ENCODE data around the gene TREML4. TPM values are rescaled to one million over a fixed set of nuclear protein-coding genes. Genes with fewer than 3 reads are reported as not detected.

Gene TREML4
- total and polyA plus RNA-seq, 8 donors: not detected

DNA sequence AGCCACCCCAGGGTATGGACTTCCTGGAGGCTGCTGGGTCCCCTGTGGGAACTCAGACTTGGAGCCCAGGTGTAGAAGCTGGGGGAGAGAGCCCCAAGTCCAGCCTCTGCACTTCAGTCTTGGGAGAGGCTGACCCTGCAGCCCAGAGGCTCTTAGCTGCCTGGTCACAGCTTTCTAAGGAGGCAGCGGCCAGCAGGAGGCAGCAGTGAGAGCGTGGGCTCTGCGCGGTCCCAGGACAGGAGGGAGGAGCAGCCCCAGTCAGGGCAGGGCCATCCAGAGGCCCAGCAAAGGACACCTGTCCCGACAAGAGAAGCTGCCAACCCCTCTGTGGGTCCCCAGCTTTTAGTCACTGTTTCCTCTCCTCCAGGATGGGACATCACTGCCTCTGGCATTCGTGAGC, 36.6 kb upstream of the TREML4 start:
- intact Hi-C loops (cut with DNase I): no loop called here
- Histone ChIP-seq H3K4me3 (no peak overlapping the region), H3K9me3 (no peaks in the 10 kb centered on the region), H3K4me1 (no peaks in the 10 kb centered on the region), H3K27me3 (no peaks in the 10 kb centered on the region), H3K36me3 (no peaks in the 10 kb centered on the region), H3K27ac (no peak overlapping the region)
- DNase-seq (peak in 2 of 6 donors; percentile 41 to 67), ATAC-seq (peak in 3 of 4 donors; percentile 62 to 90 (median 70)), FAIRE-seq (no peak)
- TF ChIP-seq CTCF (IDR thresholded peaks at IDR 0.05): peak in 1 of 4 donors; percentile 40
- WGBS, 2 donors: 14 to 19% methylated on average over 5 to 6 of the region's 6 CpGs

DNA sequence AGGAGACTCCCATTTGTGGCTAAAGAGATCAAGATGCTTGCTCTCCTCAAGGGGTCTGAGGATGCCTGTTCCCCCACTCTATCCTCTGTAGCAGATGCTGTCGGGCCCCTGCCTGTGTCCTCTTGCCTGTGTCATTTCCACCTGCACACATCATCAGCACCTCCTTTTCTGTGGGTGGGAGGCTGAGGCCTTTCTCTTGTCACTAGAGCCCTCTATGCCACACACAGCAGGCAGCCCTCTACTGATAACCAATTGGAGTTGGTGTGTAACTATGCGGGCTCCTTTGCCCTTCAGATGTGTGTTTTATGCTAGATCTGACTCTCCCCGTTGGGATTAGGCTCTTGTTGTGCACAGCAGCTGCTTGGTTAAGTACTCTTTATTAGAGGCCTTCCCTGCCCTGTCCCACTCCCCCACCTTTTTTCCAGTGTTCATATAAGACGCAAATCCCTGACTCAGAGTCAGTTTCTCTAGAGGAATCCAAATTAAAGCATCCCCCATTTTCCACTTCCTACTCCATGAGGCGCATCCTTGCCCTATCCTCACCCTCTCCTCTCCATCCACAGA, 34.9 kb upstream of the TREML4 start:
- Histone ChIP-seq H3K36me3 (no peaks in the 10 kb centered on the region), H3K4me1 (no peaks in the 10 kb centered on the region), H3K27me3 (no peaks in the 10 kb centered on the region), H3K27ac (no peak overlapping the region), H3K9me3 (no peaks in the 10 kb centered on the region), H3K4me3 (no peak overlapping the region)
- intact Hi-C loops (cut with DNase I): no loop called here
- DNase-seq: no peak
- FAIRE-seq: no peak
- no peak for ATAC-seq
- 68 to 70% methylated on average over 5 of the region's 5 CpGs for WGBS, 2 donors
- no peak for TF ChIP-seq CTCF (IDR thresholded peaks at IDR 0.05)

- FAIRE-seq (no peak), DNase-seq (no peak), ATAC-seq (no peak)
- Histone ChIP-seq H3K4me1 (no peaks in the 10 kb centered on the region), H3K4me3 (no peak overlapping the region), H3K36me3 (no peaks in the 10 kb centered on the region), H3K27me3 (no peaks in the 10 kb centered on the region), H3K27ac (no peak overlapping the region), H3K9me3 (no peaks in the 10 kb centered on the region)
- intact Hi-C loops (cut with DNase I): no loop called here
- 35 to 38% methylated on average over 5 of the region's 5 CpGs for WGBS, 2 donors
- TF ChIP-seq CTCF (IDR thresholded peaks at IDR 0.05): no peak
These were observed 34.3 kb upstream of the TREML4 start for GRCh38 chr6:41193884-41194283.

- FAIRE-seq: no peak
- no peak overlapping the region for H3K27ac ChIP-seq
- intact Hi-C loops (cut with DNase I): no loop called here
- H3K4me1 ChIP-seq: no peaks in the 10 kb centered on the region
- DNase-seq: no peak
- TF ChIP-seq CTCF (IDR thresholded peaks at IDR 0.05): no peak
- no peaks in the 10 kb centered on the region for H3K27me3 ChIP-seq
- no peak for ATAC-seq
- 74 to 79% methylated on average over 3 of the region's 3 CpGs for WGBS, 2 donors
- no peaks in the 10 kb centered on the region for H3K9me3 ChIP-seq
- H3K36me3 ChIP-seq: no peaks in the 10 kb centered on the region
- no peak overlapping the region for H3K4me3 ChIP-seq
These were observed 33.8 kb upstream of the TREML4 start for GRCh38 chr6:41194386-41194785.

DNA sequence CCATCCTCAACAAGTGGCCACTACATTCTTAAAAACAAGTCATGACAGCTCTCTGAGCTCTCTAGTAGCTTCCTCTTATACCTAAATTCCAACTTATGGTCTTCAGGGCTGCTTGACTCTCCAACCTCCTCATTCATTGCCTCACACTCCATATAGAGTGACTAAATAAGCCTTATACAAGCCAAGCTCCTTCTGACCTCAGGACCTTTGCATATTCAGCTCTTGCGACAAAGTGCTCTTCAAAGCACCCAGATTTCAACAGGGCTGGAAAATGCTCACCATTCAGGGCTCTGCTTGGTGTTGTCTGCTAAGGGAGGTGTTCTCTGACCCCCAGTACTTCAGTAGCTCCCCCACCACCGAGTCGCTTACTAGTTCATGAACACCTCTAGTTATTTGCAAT, 30.9 kb upstream of the TREML4 start:
- Histone ChIP-seq H3K36me3 (no peaks in the 10 kb centered on the region), H3K9me3 (no peaks in the 10 kb centered on the region), H3K27me3 (no peaks in the 10 kb centered on the region), H3K4me3 (no peak overlapping the region), H3K4me1 (no peaks in the 10 kb centered on the region), H3K27ac (no peak overlapping the region)
- TF ChIP-seq CTCF (IDR thresholded peaks at IDR 0.05): no peak
- DNase-seq (no peak), ATAC-seq (no peak), FAIRE-seq (no peak)
- intact Hi-C loops (cut with DNase I): no loop called here
- 84 to 89% methylated on average over 3 of the region's 3 CpGs for WGBS, 2 donors

Measured in pancreas (tissue), 10 donors.